ENCODE results near the gene YLPM1.

YLPM1 gene, protein sequence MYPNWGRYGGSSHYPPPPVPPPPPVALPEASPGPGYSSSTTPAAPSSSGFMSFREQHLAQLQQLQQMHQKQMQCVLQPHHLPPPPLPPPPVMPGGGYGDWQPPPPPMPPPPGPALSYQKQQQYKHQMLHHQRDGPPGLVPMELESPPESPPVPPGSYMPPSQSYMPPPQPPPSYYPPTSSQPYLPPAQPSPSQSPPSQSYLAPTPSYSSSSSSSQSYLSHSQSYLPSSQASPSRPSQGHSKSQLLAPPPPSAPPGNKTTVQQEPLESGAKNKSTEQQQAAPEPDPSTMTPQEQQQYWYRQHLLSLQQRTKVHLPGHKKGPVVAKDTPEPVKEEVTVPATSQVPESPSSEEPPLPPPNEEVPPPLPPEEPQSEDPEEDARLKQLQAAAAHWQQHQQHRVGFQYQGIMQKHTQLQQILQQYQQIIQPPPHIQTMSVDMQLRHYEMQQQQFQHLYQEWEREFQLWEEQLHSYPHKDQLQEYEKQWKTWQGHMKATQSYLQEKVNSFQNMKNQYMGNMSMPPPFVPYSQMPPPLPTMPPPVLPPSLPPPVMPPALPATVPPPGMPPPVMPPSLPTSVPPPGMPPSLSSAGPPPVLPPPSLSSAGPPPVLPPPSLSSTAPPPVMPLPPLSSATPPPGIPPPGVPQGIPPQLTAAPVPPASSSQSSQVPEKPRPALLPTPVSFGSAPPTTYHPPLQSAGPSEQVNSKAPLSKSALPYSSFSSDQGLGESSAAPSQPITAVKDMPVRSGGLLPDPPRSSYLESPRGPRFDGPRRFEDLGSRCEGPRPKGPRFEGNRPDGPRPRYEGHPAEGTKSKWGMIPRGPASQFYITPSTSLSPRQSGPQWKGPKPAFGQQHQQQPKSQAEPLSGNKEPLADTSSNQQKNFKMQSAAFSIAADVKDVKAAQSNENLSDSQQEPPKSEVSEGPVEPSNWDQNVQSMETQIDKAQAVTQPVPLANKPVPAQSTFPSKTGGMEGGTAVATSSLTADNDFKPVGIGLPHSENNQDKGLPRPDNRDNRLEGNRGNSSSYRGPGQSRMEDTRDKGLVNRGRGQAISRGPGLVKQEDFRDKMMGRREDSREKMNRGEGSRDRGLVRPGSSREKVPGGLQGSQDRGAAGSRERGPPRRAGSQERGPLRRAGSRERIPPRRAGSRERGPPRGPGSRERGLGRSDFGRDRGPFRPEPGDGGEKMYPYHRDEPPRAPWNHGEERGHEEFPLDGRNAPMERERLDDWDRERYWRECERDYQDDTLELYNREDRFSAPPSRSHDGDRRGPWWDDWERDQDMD (N-terminal part only)

GRCh38 chr14:74762917-74763802, at the start of gene YLPM1:
TSS of gene YLPM1 (plus strand) at chr14:74763316. CDS start at chr14:74763490, 174 bp downstream.
- no peak for TF ChIP-seq JUND (IDR thresholded peaks at IDR 0.05; ENCODE audit: low read depth)
- peak; percentile 86 to 99 for DNase-seq (ENCODE audit: low read depth in 1 of 2, low spot score in 1 of 2)
- in situ Hi-C loops (cut with HindIII; ENCODE audit: low pct_unique_long_range_greater_than_20kb, low sequenced_read_pairs), result no loop called here

- no peak for TF ChIP-seq JUND (IDR thresholded peaks at IDR 0.05; ENCODE audit: low read depth)
- in situ Hi-C loops (cut with HindIII; ENCODE audit: low pct_unique_long_range_greater_than_20kb, low sequenced_read_pairs), result no loop called here
- no peak for DNase-seq (ENCODE audit: low read depth in 1 of 2, low spot score in 1 of 2)
These were observed 49.8 kb upstream of the YLPM1 start for GRCh38 chr14:74713395-74713735.

DNA sequence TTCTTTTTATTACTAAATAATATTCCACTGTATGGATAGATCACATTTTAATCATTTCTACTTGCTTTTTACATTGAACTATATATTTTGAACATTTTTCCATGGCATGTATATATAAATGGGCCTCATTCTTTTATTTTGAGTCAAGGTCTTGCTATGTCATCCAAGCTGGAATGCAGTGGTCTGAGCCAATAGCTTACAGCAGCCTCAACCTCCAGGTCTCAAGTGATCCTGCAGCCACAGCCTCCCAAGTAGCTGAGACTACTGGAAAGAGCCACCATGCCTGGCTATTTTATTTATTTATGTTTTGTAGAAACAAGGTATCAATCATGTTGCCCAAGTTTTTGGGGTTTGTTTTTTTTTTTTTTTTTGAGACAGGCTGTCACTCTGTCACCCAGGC, 42.6 kb upstream of the YLPM1 start:
- no peak for DNase-seq (ENCODE audit: low read depth in 1 of 2, low spot score in 1 of 2)

DNA sequence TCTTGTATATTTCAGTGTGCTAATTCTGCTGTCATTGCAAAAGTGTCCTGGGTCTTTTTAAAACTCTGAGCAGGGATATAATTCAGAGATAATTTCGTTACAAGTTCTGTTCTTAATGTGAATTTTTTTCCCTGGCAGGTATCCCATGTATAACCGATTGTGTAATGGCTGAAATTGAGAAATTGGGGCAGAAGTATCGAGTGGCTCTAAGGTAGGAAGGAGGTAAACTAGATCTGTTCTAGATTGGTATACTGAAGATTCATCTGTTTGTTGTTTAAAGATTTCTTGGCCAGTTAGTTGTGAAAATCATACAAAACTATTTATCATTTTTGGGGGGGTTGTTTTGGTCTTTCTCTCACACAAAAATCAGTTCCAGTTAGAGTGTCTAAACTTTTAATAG, 40.0 kb upstream of the YLPM1 start:
- in situ Hi-C loops (cut with HindIII; ENCODE audit: low pct_unique_long_range_greater_than_20kb, low sequenced_read_pairs), result no loop called here
- DNase-seq (ENCODE audit: low read depth in 1 of 2, low spot score in 1 of 2), result no peak
- no peak for TF ChIP-seq JUND (IDR thresholded peaks at IDR 0.05; ENCODE audit: low read depth)

More for the DNA sequence above, 42.6 kb upstream of the YLPM1 start:
- in situ Hi-C loops (cut with HindIII; ENCODE audit: low pct_unique_long_range_greater_than_20kb, low sequenced_read_pairs), result no loop called here
- TF ChIP-seq JUND (IDR thresholded peaks at IDR 0.05; ENCODE audit: low read depth), result no peak

- DNase-seq (ENCODE audit: low read depth in 1 of 2, low spot score in 1 of 2), result no peak
- no peak for TF ChIP-seq JUND (IDR thresholded peaks at IDR 0.05; ENCODE audit: low read depth)
- in situ Hi-C loops (cut with HindIII; ENCODE audit: low pct_unique_long_range_greater_than_20kb, low sequenced_read_pairs), result no loop called here
These were observed 30.7 kb upstream of the YLPM1 start for GRCh38 chr14:74732387-74732786.

GRCh38 chr14:74733221-74733620, 29.9 kb upstream of the YLPM1 start:
- in situ Hi-C loops (cut with HindIII; ENCODE audit: low pct_unique_long_range_greater_than_20kb, low sequenced_read_pairs), result no loop called here
- DNase-seq (ENCODE audit: low read depth in 1 of 2, low spot score in 1 of 2), result no peak
- no peak for TF ChIP-seq JUND (IDR thresholded peaks at IDR 0.05; ENCODE audit: low read depth)

GRCh38 chr14:74735125-74735524, 28.0 kb upstream of the YLPM1 start:
- TF ChIP-seq JUND (IDR thresholded peaks at IDR 0.05; ENCODE audit: low read depth), result no peak
- in situ Hi-C loops (cut with HindIII; ENCODE audit: low pct_unique_long_range_greater_than_20kb, low sequenced_read_pairs), result no loop called here
- no peak for DNase-seq (ENCODE audit: low read depth in 1 of 2, low spot score in 1 of 2)

GRCh38 chr14:74737753-74738325, 25.3 kb upstream of the YLPM1 start:
- DNase-seq (ENCODE audit: low read depth in 1 of 2, low spot score in 1 of 2), result no peak
- in situ Hi-C loops (cut with HindIII; ENCODE audit: low pct_unique_long_range_greater_than_20kb, low sequenced_read_pairs), result no loop called here
- no peak for TF ChIP-seq JUND (IDR thresholded peaks at IDR 0.05; ENCODE audit: low read depth)

DNA sequence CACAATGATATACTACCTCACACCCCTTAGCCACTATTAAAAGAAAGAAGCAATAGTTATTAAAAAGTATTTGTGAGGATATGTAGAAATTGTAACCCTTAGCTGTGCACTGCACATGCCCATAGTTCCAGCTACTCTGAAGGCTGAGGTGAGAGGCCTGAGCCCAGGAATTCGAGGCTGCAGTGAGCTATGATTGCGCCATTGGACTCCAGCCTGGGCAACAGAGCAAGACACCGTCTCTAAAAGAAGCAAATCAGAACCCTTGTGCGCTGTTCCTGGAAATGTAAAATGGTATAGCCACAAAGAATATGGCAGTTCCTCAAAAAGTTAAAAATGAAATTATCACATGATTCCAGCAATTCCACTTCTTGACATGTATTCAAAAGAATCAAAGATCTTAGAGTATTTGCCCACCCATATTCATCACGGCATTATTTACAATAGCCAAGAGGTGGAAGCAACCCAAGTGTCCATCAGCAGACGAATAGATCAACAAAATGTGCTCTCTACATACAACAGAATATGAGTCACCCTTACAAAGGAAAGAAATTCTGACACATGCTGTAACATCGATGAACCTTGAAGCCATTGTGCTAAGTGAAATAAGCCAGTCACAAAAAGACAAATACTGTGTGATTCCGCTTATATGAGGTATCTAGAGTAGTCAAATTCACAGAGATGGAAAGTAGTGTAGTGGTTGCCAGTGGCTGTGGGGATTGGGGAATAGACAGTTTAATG, 23.7 kb upstream of the YLPM1 start:
- no peak for TF ChIP-seq JUND (IDR thresholded peaks at IDR 0.05; ENCODE audit: low read depth)
- in situ Hi-C loops (cut with HindIII; ENCODE audit: low pct_unique_long_range_greater_than_20kb, low sequenced_read_pairs), result no loop called here
- DNase-seq (ENCODE audit: low read depth in 1 of 2, low spot score in 1 of 2), result no peak

GRCh38 chr14:74747237-74747636, 15.9 kb upstream of the YLPM1 start:
- DNase-seq (ENCODE audit: low read depth in 1 of 2, low spot score in 1 of 2), result no peak
- in situ Hi-C loops (cut with HindIII; ENCODE audit: low pct_unique_long_range_greater_than_20kb, low sequenced_read_pairs), result no loop called here
- no peak for TF ChIP-seq JUND (IDR thresholded peaks at IDR 0.05; ENCODE audit: low read depth)

- in situ Hi-C loops (cut with HindIII; ENCODE audit: low pct_unique_long_range_greater_than_20kb, low sequenced_read_pairs), result no loop called here
- no peak for TF ChIP-seq JUND (IDR thresholded peaks at IDR 0.05; ENCODE audit: low read depth)
- no peak for DNase-seq (ENCODE audit: low read depth in 1 of 2, low spot score in 1 of 2)
These were observed 9.0 kb upstream of the YLPM1 start for GRCh38 chr14:74754157-74754556.

All from T47D (cell line).